Spleen (tissue), 7 donors: ENCODE results near the gene DHDH.

Experiments used
- CTCF ChIP-seq, 11 experiments: fragments of 200-600 bp in 7 of 11; fragments of 450-650 bp in 4 of 11; sonication (generic) in 4 of 11; IDR thresholded peaks in 8 of 11; conservative IDR thresholded peaks in 3 of 11; 1 replicate in 7 of 11; 2 replicates in 4 of 11; pipeline versions ENCODE4 v1.4.0 to v1.8.0; 2016 to 2021; ENCODE audit warnings: antibody characterized with exemption in 11 of 11, inconsistent platforms in 4 of 11, mild to moderate bottlenecking in 1 of 11
- POLR2A ChIP-seq, 3 donors: fragments of 450-650 bp; IDR thresholded peaks; one replicate each; pipeline ENCODE4 v1.5.1; 2017; ENCODE audit warnings: antibody characterized with exemption in 3 of 3, mild to moderate bottlenecking in 1 of 3
- POLR2AphosphoS5 ChIP-seq, 3 donors: sonication (generic); formaldehyde crosslinking; IDR thresholded peaks; one replicate each; pipeline ENCODE4 v1.5.1; 2017; ENCODE audit warnings: antibody characterized with exemption in 3 of 3
- donor health status: DM: no; HTN: no; CAD: no; lungs with moderate emphysema.
- donor health status: DM: no; HTN: no; CAD: no.
- donor health status: DM: no; HTN: no; CAD: no.

- TF ChIP-seq CTCF (IDR thresholded peaks at IDR 0.05 in 8 of 11, conservative IDR thresholded peaks at IDR 0.05 in 3 of 11) (peak in 3 of 11 experiments; percentile 5 to 36 (median 19)), POLR2AphosphoS5 (IDR thresholded peaks at IDR 0.05) (peak; percentile 87 to 95 (median 94)), POLR2A (IDR thresholded peaks at IDR 0.05) (peak in 2 of 3 donors; percentile 38 to 58)
These were observed 21.3 kb downstream of the DHDH start, which contains the start of gene BAX for GRCh38 chr19:48954595-48955307.
